Measurements from ENCODE around the gene ARHGAP19. TPM values are rescaled to one million over a fixed set of nuclear protein-coding genes. Genes with fewer than 3 reads are reported as not detected.
A peak's percentile ranks its signal among the peaks of the same experiment; 100 is the strongest.

ARHGAP19 gene
- polyA plus RNA-seq, 4 donors, result 2.2 to 15.2 (median 3.7) TPM

- no peak for FAIRE-seq
- peaks cover 0 to 32% (median 4%) of the 10 kb centered on the region in 3 donors for H3K36me3 ChIP-seq (ENCODE audit: control insufficient read depth in 3 of 3, insufficient read depth in 2 of 3, low read depth in 1 of 3, low read length in 3 of 3)
Observed at GRCh38 chr10:97243836-97244235, 48.6 kb downstream of the ARHGAP19 start.

GRCh38 chr10:97238855-97239254 is 53.6 kb downstream of the ARHGAP19 start:
- no peak for DNase-seq
- H3K36me3 ChIP-seq (ENCODE audit: control insufficient read depth in 3 of 3, insufficient read depth in 2 of 3, low read depth in 1 of 3, low read length in 3 of 3), result peaks cover 0 to 30% (median 3%) of the 10 kb centered on the region in 3 donors
- no peaks in the 10 kb centered on the region for H3K27me3 ChIP-seq (ENCODE audit: control insufficient read depth in 3 of 3, insufficient read depth in 3 of 3, low read length in 3 of 3)
- no peaks in the 10 kb centered on the region for H3K4me1 ChIP-seq (ENCODE audit: control insufficient read depth in 3 of 3, insufficient read depth in 2 of 3, low read depth in 1 of 3, low read length in 2 of 3)
- H3K27ac ChIP-seq (ENCODE audit: low read depth in 1 of 3, low read length in 2 of 3), result no peak overlapping the region
- H3K4me3 ChIP-seq (ENCODE audit: low read depth in 1 of 3, low read length in 3 of 3), result no peak overlapping the region
- no peak for FAIRE-seq
- 94 to 97% (median 96%) methylated on average over 5 of the region's 5 CpGs for WGBS, 3 donors
- no peaks in the 10 kb centered on the region for H3K9me3 ChIP-seq (ENCODE audit: control insufficient read depth in 2 of 2, insufficient read depth in 1 of 2, low read depth in 1 of 2, low read length in 1 of 2)

More at GRCh38 chr10:97243836-97244235, 48.6 kb downstream of the ARHGAP19 start:
- Histone ChIP-seq H3K9me3 (ENCODE audit: control insufficient read depth in 2 of 2, insufficient read depth in 1 of 2, low read depth in 1 of 2, low read length in 1 of 2) (no peaks in the 10 kb centered on the region), H3K27ac (ENCODE audit: low read depth in 1 of 3, low read length in 2 of 3) (no peak overlapping the region), H3K4me1 (ENCODE audit: control insufficient read depth in 3 of 3, insufficient read depth in 2 of 3, low read depth in 1 of 3, low read length in 2 of 3) (no peaks in the 10 kb centered on the region), H3K4me3 (ENCODE audit: low read depth in 1 of 3, low read length in 3 of 3) (no peak overlapping the region), H3K27me3 (ENCODE audit: control insufficient read depth in 3 of 3, insufficient read depth in 3 of 3, low read length in 3 of 3) (no peaks in the 10 kb centered on the region)
- 86 to 92% (median 88%) methylated on average over 5 of the region's 5 CpGs for WGBS, 3 donors
- no peak for DNase-seq

- FAIRE-seq, result no peak
- no peak overlapping the region for H3K27ac ChIP-seq (ENCODE audit: low read depth in 1 of 3, low read length in 2 of 3)
- no peak overlapping the region for H3K4me3 ChIP-seq (ENCODE audit: low read depth in 1 of 3, low read length in 3 of 3)
- H3K4me1 ChIP-seq (ENCODE audit: control insufficient read depth in 3 of 3, insufficient read depth in 2 of 3, low read depth in 1 of 3, low read length in 2 of 3), result no peaks in the 10 kb centered on the region
- no peak for DNase-seq
- H3K9me3 ChIP-seq (ENCODE audit: control insufficient read depth in 2 of 2, insufficient read depth in 1 of 2, low read depth in 1 of 2, low read length in 1 of 2), result no peaks in the 10 kb centered on the region
- no peaks in the 10 kb centered on the region for H3K27me3 ChIP-seq (ENCODE audit: control insufficient read depth in 3 of 3, insufficient read depth in 3 of 3, low read length in 3 of 3)
- peaks cover 0 to 28% (median 0%) of the 10 kb centered on the region in 3 donors for H3K36me3 ChIP-seq (ENCODE audit: control insufficient read depth in 3 of 3, insufficient read depth in 2 of 3, low read depth in 1 of 3, low read length in 3 of 3)
- WGBS, 3 donors, result 90 to 96% (median 92%) methylated on average over 4 of the region's 4 CpGs
Observed at GRCh38 chr10:97235353-97235752, 57.1 kb downstream of the ARHGAP19 start.

- 23 to 48% (median 29%) methylated on average over 1 of the region's 1 CpG for WGBS, 3 donors
- peak; percentile 41 for FAIRE-seq
Observed at GRCh38 chr10:97234400-97234799, 58.0 kb downstream of the ARHGAP19 start.

GRCh38 chr10:97230146-97230545 is 62.3 kb downstream of the ARHGAP19 start:
- H3K27ac ChIP-seq (ENCODE audit: low read depth in 1 of 3, low read length in 2 of 3), result no peak overlapping the region

More at GRCh38 chr10:97234400-97234799, 58.0 kb downstream of the ARHGAP19 start:
- Histone ChIP-seq H3K36me3 (ENCODE audit: control insufficient read depth in 3 of 3, insufficient read depth in 2 of 3, low read depth in 1 of 3, low read length in 3 of 3) (peaks cover 0 to 25% (median 0%) of the 10 kb centered on the region in 3 donors), H3K4me3 (ENCODE audit: low read depth in 1 of 3, low read length in 3 of 3) (no peak overlapping the region), H3K27me3 (ENCODE audit: control insufficient read depth in 3 of 3, insufficient read depth in 3 of 3, low read length in 3 of 3) (no peaks in the 10 kb centered on the region), H3K4me1 (ENCODE audit: control insufficient read depth in 3 of 3, insufficient read depth in 2 of 3, low read depth in 1 of 3, low read length in 2 of 3) (no peaks in the 10 kb centered on the region), H3K27ac (ENCODE audit: low read depth in 1 of 3, low read length in 2 of 3) (no peak overlapping the region), H3K9me3 (ENCODE audit: control insufficient read depth in 2 of 2, insufficient read depth in 1 of 2, low read depth in 1 of 2, low read length in 1 of 2) (no peaks in the 10 kb centered on the region)
- peak; percentile 41 to 54 for DNase-seq

GRCh38 chr10:97229322-97230015 is 63.0 kb downstream of the ARHGAP19 start:
- Histone ChIP-seq H3K9me3 (ENCODE audit: control insufficient read depth in 2 of 2, insufficient read depth in 1 of 2, low read depth in 1 of 2, low read length in 1 of 2) (no peaks in the 10 kb centered on the region), H3K4me1 (ENCODE audit: control insufficient read depth in 3 of 3, insufficient read depth in 2 of 3, low read depth in 1 of 3, low read length in 2 of 3) (peaks cover 0 to 8% (median 5%) of the 10 kb centered on the region in 3 donors), H3K27ac (ENCODE audit: low read depth in 1 of 3, low read length in 2 of 3) (no peak overlapping the region), H3K27me3 (ENCODE audit: control insufficient read depth in 3 of 3, insufficient read depth in 3 of 3, low read length in 3 of 3) (no peaks in the 10 kb centered on the region), H3K36me3 (ENCODE audit: control insufficient read depth in 3 of 3, insufficient read depth in 2 of 3, low read depth in 1 of 3, low read length in 3 of 3) (peaks cover 0 to 25% (median 3%) of the 10 kb centered on the region in 3 donors), H3K4me3 (ENCODE audit: low read depth in 1 of 3, low read length in 3 of 3) (no peak overlapping the region)
- DNase-seq, result no peak
- no peak for FAIRE-seq
- 90 to 100% (median 94%) methylated on average over 1 of the region's 1 CpG for WGBS, 3 donors

More at GRCh38 chr10:97230146-97230545, 62.3 kb downstream of the ARHGAP19 start:
- 92 to 100% (median 97%) methylated on average over 1 of the region's 1 CpG for WGBS, 3 donors
- H3K36me3 ChIP-seq (ENCODE audit: control insufficient read depth in 3 of 3, insufficient read depth in 2 of 3, low read depth in 1 of 3, low read length in 3 of 3), result peaks cover 0 to 21% (median 3%) of the 10 kb centered on the region in 3 donors
- H3K9me3 ChIP-seq (ENCODE audit: control insufficient read depth in 2 of 2, insufficient read depth in 1 of 2, low read depth in 1 of 2, low read length in 1 of 2), result no peaks in the 10 kb centered on the region
- DNase-seq (no peak), FAIRE-seq (no peak)
- H3K4me3 ChIP-seq (ENCODE audit: low read depth in 1 of 3, low read length in 3 of 3), result no peak overlapping the region
- no peaks in the 10 kb centered on the region for H3K27me3 ChIP-seq (ENCODE audit: control insufficient read depth in 3 of 3, insufficient read depth in 3 of 3, low read length in 3 of 3)
- H3K4me1 ChIP-seq (ENCODE audit: control insufficient read depth in 3 of 3, insufficient read depth in 2 of 3, low read depth in 1 of 3, low read length in 2 of 3), result peaks cover 0 to 8% (median 5%) of the 10 kb centered on the region in 3 donors

GRCh38 chr10:97228775-97229157 is 63.7 kb downstream of the ARHGAP19 start:
- 96 to 100% (median 97%) methylated on average over 1 of the region's 1 CpG for WGBS, 3 donors
- H3K4me1 ChIP-seq (ENCODE audit: control insufficient read depth in 3 of 3, insufficient read depth in 2 of 3, low read depth in 1 of 3, low read length in 2 of 3), result peaks cover 0 to 8% (median 5%) of the 10 kb centered on the region in 3 donors
- FAIRE-seq, result no peak
- H3K4me3 ChIP-seq (ENCODE audit: low read depth in 1 of 3, low read length in 3 of 3), result no peak overlapping the region
- no peaks in the 10 kb centered on the region for H3K9me3 ChIP-seq (ENCODE audit: control insufficient read depth in 2 of 2, insufficient read depth in 1 of 2, low read depth in 1 of 2, low read length in 1 of 2)
- H3K27ac ChIP-seq (ENCODE audit: low read depth in 1 of 3, low read length in 2 of 3), result no peak overlapping the region
- no peaks in the 10 kb centered on the region for H3K27me3 ChIP-seq (ENCODE audit: control insufficient read depth in 3 of 3, insufficient read depth in 3 of 3, low read length in 3 of 3)
- peaks cover 0 to 24% (median 3%) of the 10 kb centered on the region in 3 donors for H3K36me3 ChIP-seq (ENCODE audit: control insufficient read depth in 3 of 3, insufficient read depth in 2 of 3, low read depth in 1 of 3, low read length in 3 of 3)
- no peak for DNase-seq

- 14 to 54% (median 40%) methylated on average over 3 of the region's 3 CpGs for WGBS, 3 donors
- H3K36me3 ChIP-seq (ENCODE audit: control insufficient read depth in 3 of 3, insufficient read depth in 2 of 3, low read depth in 1 of 3, low read length in 3 of 3), result peaks cover 2 to 19% (median 3%) of the 10 kb centered on the region in 3 donors
- no peak overlapping the region for H3K27ac ChIP-seq (ENCODE audit: low read depth in 1 of 3, low read length in 2 of 3)
- FAIRE-seq (no peak), DNase-seq (peak in 1 of 2 donors; percentile 37)
- no peaks in the 10 kb centered on the region for H3K9me3 ChIP-seq (ENCODE audit: control insufficient read depth in 2 of 2, insufficient read depth in 1 of 2, low read depth in 1 of 2, low read length in 1 of 2)
- no peaks in the 10 kb centered on the region for H3K27me3 ChIP-seq (ENCODE audit: control insufficient read depth in 3 of 3, insufficient read depth in 3 of 3, low read length in 3 of 3)
- no peak overlapping the region for H3K4me3 ChIP-seq (ENCODE audit: low read depth in 1 of 3, low read length in 3 of 3)
- peaks cover 0 to 8% (median 5%) of the 10 kb centered on the region in 3 donors for H3K4me1 ChIP-seq (ENCODE audit: control insufficient read depth in 3 of 3, insufficient read depth in 2 of 3, low read depth in 1 of 3, low read length in 2 of 3)
Observed at GRCh38 chr10:97228130-97228774, 64.2 kb downstream of the ARHGAP19 start.
